IMR-90 (cell line): Measurements from ENCODE around the gene LPAR2. TPM values are rescaled to one million over a fixed set of nuclear protein-coding genes. Genes with fewer than 3 reads are reported as not detected.
"Not testable (repeated sequence)": the region's sequence is repeated elsewhere in the genome, so short reads cannot be mapped to it uniquely, and the experiment has no call there.

Source experiments
- ATAC-seq: fragments of 200-7000 bp; cut with Tn5 transposase; 2 replicates; pipeline ENCODE4 v1.9.1; 2020; ENCODE audit warnings: low read depth, mild to moderate bottlenecking, moderate library complexity
- BruUV-seq: library from RNA; stranded (reverse); fragments of 400-500 nt; replicated peaks from 2 replicates; lab custom pipeline; 2021; lab: Mats Ljungman, UMichigan
- CTCF ChIA-PET: fragments of 300-600 bp; formaldehyde crosslinking; extraction: SDS; loops from one replicate; lab custom pipeline; 2021; ENCODE audit warnings: antibody characterized with exemption; lab: Yijun Ruan, JAX
- POLR2A ChIA-PET: fragments of 300-600 bp; sonication (Branson Sonifier 250); formaldehyde crosslinking; loops from one replicate; lab custom pipeline; 2022; ENCODE audit warnings: antibody characterized with exemption; ENCODE audit not compliant: unreplicated experiment; lab: Charles Lee
- DNase-seq: peaks from one replicate; pipeline ENCODE4 v3.0.0; 2013
- H2AFZ ChIP-seq: replicated peaks from 2 replicates; pipeline ENCODE3; 2013; ENCODE audit warnings: low read length, mild to moderate bottlenecking; ENCODE audit not compliant: poor library complexity
- H2AK5ac ChIP-seq: 2 replicates; pipeline ENCODE4 v1.6.1; 2013; ENCODE audit warnings: low read depth, low read length, inconsistent platforms
- H2AK9ac ChIP-seq: replicated peaks from 2 replicates; pipeline ENCODE3; 2013; ENCODE audit warnings: mild to moderate bottlenecking, low read depth, low read length, moderate library complexity; ENCODE audit not compliant: poor library complexity
- H2BK120ac ChIP-seq: 2 replicates; pipeline ENCODE4 v1.6.1; 2013; ENCODE audit warnings: low read depth, low read length, inconsistent platforms
- H2BK15ac ChIP-seq: 3 replicates; pipeline ENCODE4 v1.6.1; 2013; ENCODE audit warnings: low read depth, low read length, inconsistent platforms
- H2BK20ac ChIP-seq: 2 replicates; pipeline ENCODE4 v1.6.1; 2013; ENCODE audit warnings: low read depth, mild to moderate bottlenecking, inconsistent platforms, low read length, moderate library complexity
- H2BK5ac ChIP-seq: 2 replicates; pipeline ENCODE4 v1.6.1; 2013; ENCODE audit warnings: mild to moderate bottlenecking, low read depth, low read length, inconsistent platforms; ENCODE audit not compliant: poor library complexity, severe bottlenecking
- H3K14ac ChIP-seq: replicated peaks from 2 replicates; pipeline ENCODE4 v1.6.1; 2013; ENCODE audit warnings: low read depth, low read length, inconsistent platforms
- H3K18ac ChIP-seq: 2 replicates; pipeline ENCODE4 v1.6.1; 2013; ENCODE audit warnings: low read depth, low read length, control low read depth
- H3K23ac ChIP-seq: 2 replicates; pipeline ENCODE4 v1.6.1; 2013; ENCODE audit warnings: low read depth, low read length, inconsistent platforms
- H3K27ac ChIP-seq: 2 replicates; pipeline ENCODE4 v1.5.1; 2013; ENCODE audit warnings: mild to moderate bottlenecking, control low read depth, low read length; ENCODE audit not compliant: insufficient read depth
- H3K27me3 ChIP-seq: 2 replicates; pipeline ENCODE4 v1.6.1; 2013; ENCODE audit warnings: low read length; ENCODE audit not compliant: control insufficient read depth, insufficient read depth
- H3K36me3 ChIP-seq: 2 replicates; pipeline ENCODE4 v1.6.1; 2013; ENCODE audit warnings: low read length, mixed read lengths; ENCODE audit not compliant: control insufficient read depth, insufficient read depth
- H3K4ac ChIP-seq: 2 replicates; pipeline ENCODE4 v1.6.1; 2013; ENCODE audit warnings: low read depth, low read length, inconsistent platforms
- H3K4me1 ChIP-seq: 2 replicates; pipeline ENCODE4 v1.6.1; 2013; ENCODE audit warnings: low read length, mixed read lengths; ENCODE audit not compliant: control insufficient read depth, insufficient read depth
- H3K4me2 ChIP-seq: 2 replicates; pipeline ENCODE4 v1.6.1; 2013; ENCODE audit warnings: low read depth, mild to moderate bottlenecking, control low read depth, low read length, moderate library complexity
- H3K4me3 ChIP-seq: 2 replicates; pipeline ENCODE4 v1.5.1; 2013; ENCODE audit warnings: low read depth, mild to moderate bottlenecking, control low read depth, low read length, moderate library complexity; ENCODE audit not compliant: insufficient read depth
- H3K56ac ChIP-seq: 2 replicates; pipeline ENCODE4 v1.6.1; 2013; ENCODE audit warnings: low read length, inconsistent platforms; ENCODE audit not compliant: insufficient read depth; ENCODE audit errors: extremely low read depth
- H3K79me1 ChIP-seq, 2 experiments: 2 replicates each; pipeline ENCODE4 v1.6.1; 2013; ENCODE audit warnings: low read length in 2 of 2, inconsistent platforms in 1 of 2, low read depth in 1 of 2
- H3K9ac ChIP-seq: 2 replicates; pipeline ENCODE4 v1.6.1; 2013; ENCODE audit warnings: low read depth, low read length, control low read depth
- H3K9me1 ChIP-seq: 2 replicates; pipeline ENCODE4 v1.6.1; 2013; ENCODE audit warnings: low read length, inconsistent platforms; ENCODE audit not compliant: insufficient read depth
- H3K9me3 ChIP-seq: 2 replicates; pipeline ENCODE4 v1.6.1; 2013; ENCODE audit warnings: low read length; ENCODE audit not compliant: control insufficient read depth, insufficient read depth
- H4K20me1 ChIP-seq: 2 replicates; pipeline ENCODE4 v1.6.1; 2013; ENCODE audit warnings: low read length, inconsistent platforms; ENCODE audit not compliant: insufficient read depth
- H4K5ac ChIP-seq: 2 replicates; pipeline ENCODE4 v1.6.1; 2013; ENCODE audit warnings: mild to moderate bottlenecking, low read depth, low read length, control low read depth
- H4K8ac ChIP-seq, 2 experiments: 2 replicates each; pipeline ENCODE4 v1.6.1; 2013; ENCODE audit warnings: low read depth in 2 of 2, low read length in 2 of 2, control low read depth in 1 of 2, inconsistent platforms in 1 of 2
- H4K91ac ChIP-seq: 2 replicates; pipeline ENCODE4 v1.6.1; 2013; ENCODE audit warnings: low read depth, low read length, inconsistent platforms; ENCODE audit not compliant: insufficient read depth
- MAFK ChIP-seq: IDR thresholded peaks from 2 replicates; pipeline ENCODE4 v1.6.1; 2012; ENCODE audit warnings: low read depth, low read length, improper control_type of control experiment
- WGBS, 2 experiments: methylation state at CpG; one replicate each; pipeline versions ENCODE4 v1.1.5 to v1.1.7; 2013; ENCODE audit warnings: missing lambda C conversion rate in 2 of 2; ENCODE audit not compliant: insufficient read length in 1 of 2; ENCODE audit errors: extremely low coverage in 2 of 2; 5-methylcytosine and 5-hydroxymethylcytosine counted together
- dilution Hi-C: fragments of 300-500 bp; cut with HindIII; formaldehyde crosslinking; loops from one replicate; pipeline ENCODE4 v1.14.3; 2018; ENCODE audit warnings: low sequenced_read_pairs; ENCODE audit not compliant: unreplicated experiment
- in situ Hi-C: fragments of 300-500 bp; cut with MboI; formaldehyde crosslinking; loops from 3 replicates; pipeline ENCODE4 v1.14.3; 2019; ENCODE audit warnings: low sequenced_read_pairs, inconsistent platforms, mixed read lengths
- intact Hi-C: fragments of 100-400 bp; cut with micrococcal nuclease; formaldehyde crosslinking; loops from 2 replicates; pipeline ENCODE4 v1.10.0; 2022
- polyA plus RNA-seq, 3 experiments: library from polyadenylated mRNA; depleted of rRNA; stranded (reverse); fragments of >200 nt; gene quantifications; 2 replicates each; pipeline ENCODE4 v1.2.3, GENCODE V29; 2012; ENCODE audit warnings: low replicate concordance in 1 of 3
- total RNA-seq: library from RNA; depleted of rRNA; stranded (reverse); fragments of >200 nt; gene quantifications from 2 replicates; pipeline ENCODE4 v1.2.3, GENCODE V29; 2012

LPAR2 gene
- total and polyA plus RNA-seq, 2 of the 4 experiments (the other 2 are of a cell fraction): under 0.01 to 5.4 TPM

GRCh38 chr19:19610376-19611202 lies 17.4 kb downstream of the LPAR2 start:
- no peak overlapping the region for H2AFZ ChIP-seq
- H2BK120ac ChIP-seq: no peak overlapping the region
- no peak overlapping the region for H3K23ac ChIP-seq
- H3K14ac ChIP-seq: no peak overlapping the region
- peaks cover 12 to 14% of the 10 kb centered on the region in 2 experiments; a peak in 3 of 4 replicates for H3K79me1 ChIP-seq
- TF ChIP-seq MAFK: no peak
- H3K9ac ChIP-seq: no peak overlapping the region
- no peak overlapping the region for H3K4ac ChIP-seq
- ChIA-PET POLR2A (no interaction called here), CTCF (no interaction called here)
- ATAC-seq: no peak
- DNase-seq: peak; percentile 18
- H4K91ac ChIP-seq: no peak overlapping the region
- no peaks in the 10 kb centered on the region for H3K27me3 ChIP-seq
- H2BK15ac ChIP-seq: no peak overlapping the region
- WGBS, 2 experiments: 84% methylated on average over 3 of the region's 10 CpGs; no CpG with 5 or more reads in 1 of the 2 experiments
- H2BK20ac ChIP-seq: no peak overlapping the region
- H3K4me2 ChIP-seq: no peak overlapping the region
- no peaks in the 10 kb centered on the region for H3K36me3 ChIP-seq
- dilution Hi-C loops: no loop called here
- BruUV-seq: no TSS peak
- no peak overlapping the region for H3K56ac ChIP-seq
- H3K4me3 ChIP-seq: no peak overlapping the region
- intact Hi-C loops: no loop called here
- peaks cover 5% of the 10 kb centered on the region for H3K9me1 ChIP-seq
- H4K20me1 ChIP-seq: no peaks in the 10 kb centered on the region
- no peak overlapping the region for H2AK5ac ChIP-seq
- H3K9me3 ChIP-seq: no peaks in the 10 kb centered on the region
- H3K27ac ChIP-seq: no peak overlapping the region
- no peak overlapping the region for H2AK9ac ChIP-seq
- H3K4me1 ChIP-seq: peaks cover 4% of the 10 kb centered on the region
- no peak overlapping the region for H2BK5ac ChIP-seq
- in situ Hi-C loops: no loop called here
- H3K18ac ChIP-seq: no peak overlapping the region
- H4K8ac ChIP-seq: no peak overlapping the region
- no peak overlapping the region for H4K5ac ChIP-seq

DNA sequence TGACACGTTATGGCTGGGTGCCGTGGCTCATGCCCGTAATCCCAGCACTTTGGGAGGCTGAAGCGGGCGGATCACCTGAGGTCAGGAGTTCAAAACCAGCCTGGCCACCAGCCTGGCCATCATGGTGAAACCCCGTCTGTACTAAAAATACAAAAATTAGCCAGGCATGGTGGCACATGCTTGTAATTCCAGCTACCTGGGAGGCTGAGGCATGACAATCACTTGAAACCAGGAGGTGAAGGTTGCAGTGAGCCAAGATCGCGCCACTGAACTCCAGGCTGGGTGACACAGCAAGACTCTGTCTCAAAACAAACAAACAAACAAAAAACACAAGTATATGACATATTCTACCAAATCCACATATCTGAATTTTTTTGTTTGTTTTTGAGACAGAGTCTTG lies 21.3 kb downstream of the LPAR2 start:
- H3K56ac ChIP-seq, H3K9ac ChIP-seq, H3K4ac ChIP-seq, in situ Hi-C loops, CTCF ChIA-PET, H2BK20ac ChIP-seq, H2BK15ac ChIP-seq, H2BK5ac ChIP-seq, ATAC-seq, H2AK5ac ChIP-seq, H3K4me3 ChIP-seq, H4K8ac ChIP-seq, H3K23ac ChIP-seq, BruUV-seq, H2AFZ ChIP-seq, H3K18ac ChIP-seq, DNase-seq, H3K27me3 ChIP-seq, H4K91ac ChIP-seq, H3K4me2 ChIP-seq, H4K5ac ChIP-seq, H3K79me1 ChIP-seq, intact Hi-C loops, H4K20me1 ChIP-seq, H2AK9ac ChIP-seq, H3K14ac ChIP-seq, H3K36me3 ChIP-seq, POLR2A ChIA-PET, H3K9me3 ChIP-seq, dilution Hi-C loops, H2BK120ac ChIP-seq, H3K4me1 ChIP-seq, H3K27ac ChIP-seq, H3K9me1 ChIP-seq: not testable (repeated sequence)
- WGBS, 2 experiments: 97% methylated on average over 5 of the region's 8 CpGs; no CpG with 5 or more reads in 1 of the 2 experiments
